A549 (cell line): ENCODE measurements around the gene HOXB5. TPM values are rescaled to one million over a fixed set of nuclear protein-coding genes. Genes with fewer than 3 reads are reported as not detected.
A peak's percentile ranks its signal among the peaks of the same experiment; 100 is the strongest.

ENCODE experiments used
- ATAC-seq, 2 experiments: fragments of 200-7000 bp in 1 of 2; fragments of >200 bp in 1 of 2; cut with Nextera tagmentation in 1 of 2; cut with Tn5 transposase in 1 of 2; 3 replicates each; pipeline versions ENCODE4 v1.8.0 to v1.9.1; 2018 to 2020; ENCODE audit warnings: mild to moderate bottlenecking in 1 of 2, moderate library complexity in 1 of 2
- CTCF ChIA-PET: fragments of 300-600 bp; sonication (Branson Sonifier 250); formaldehyde crosslinking; extraction: SDS; loops from one replicate; lab custom pipeline; 2021; ENCODE audit warnings: antibody characterized with exemption, inconsistent platforms; lab: Yijun Ruan, JAX
- POLR2A ChIA-PET: fragments of 350-600 bp; formaldehyde crosslinking; extraction: SDS; loops from one replicate; lab custom pipeline; 2021; ENCODE audit warnings: antibody characterized with exemption, inconsistent platforms; lab: Yijun Ruan, JAX
- DNase-seq, 2 experiments: peaks; one replicate each; pipeline versions ENCODE4 v3.0.0 to v3.0.0-alpha.2; 2011 to 2016; ENCODE audit warnings: low read depth in 1 of 2, low spot score in 1 of 2
- FAIRE-seq: peaks from 2 replicates; lab custom pipeline; 2011; peaks lifted over from hg19 to GRCh38; lab: Jason Lieb, UNC
- H3K27ac ChIP-seq, 2 experiments: fragments of >200 bp; sonication (Bioruptor Twin); formaldehyde crosslinking; 3 replicates each; pipeline ENCODE4 v1.5.1; 2016 to 2017
- H3K4me1 ChIP-seq: fragments of >200 bp; sonication (Bioruptor Twin); formaldehyde crosslinking; 3 replicates; pipeline ENCODE4 v1.6.1; 2016
- H3K4me2 ChIP-seq: fragments of >200 bp; sonication (Bioruptor Twin); formaldehyde crosslinking; 3 replicates; pipeline ENCODE4 v1.6.1; 2016
- H3K4me3 ChIP-seq: fragments of >200 bp; sonication (Bioruptor Twin); formaldehyde crosslinking; 3 replicates; pipeline ENCODE4 v1.5.1; 2016
- H3K9me3 ChIP-seq: fragments of >200 bp; sonication (Bioruptor Twin); formaldehyde crosslinking; 3 replicates; pipeline ENCODE4 v1.6.1; 2016
- BHLHE40 ChIP-seq: IDR thresholded peaks from 2 replicates; pipeline ENCODE4 v1.6.1; 2012; ENCODE audit warnings: low read depth, low read length, inconsistent platforms
- CBX8 ChIP-seq: fragments of 200-600 bp; sonication (generic); IDR thresholded peaks from 2 replicates; pipeline ENCODE4 v1.6.1; 2016
- CEBPB ChIP-seq, 2 experiments: fragments of >200 bp in 1 of 2; sonication (Bioruptor Twin) in 1 of 2; formaldehyde crosslinking in 1 of 2; IDR thresholded peaks; 2 replicates each; pipeline ENCODE4 v1.6.1; 2012 to 2016
- CHD2 ChIP-seq: fragments of 150-350 bp; IDR thresholded peaks from 2 replicates; pipeline ENCODE4 v1.6.1; 2014; ENCODE audit warnings: low read length; ENCODE audit not compliant: partially characterized antibody
- EHF ChIP-seq: fragments of 250-450 bp; sonication (Bioruptor Pico); IDR thresholded peaks from 2 replicates; pipeline ENCODE4 v1.5.0; 2020; ENCODE audit warnings: mild to moderate bottlenecking
- EHMT2 ChIP-seq: fragments of 200-600 bp; sonication (generic); IDR thresholded peaks from 2 replicates; pipeline ENCODE4 v1.6.1; 2016; ENCODE audit warnings: antibody characterized with exemption, low read depth, mild to moderate bottlenecking, moderate library complexity
- EP300 ChIP-seq, 2 experiments: fragments of >200 bp; sonication (Bioruptor Twin); formaldehyde crosslinking; IDR thresholded peaks; 2 replicates in 1 of 2; 3 replicates in 1 of 2; pipeline ENCODE4 v1.6.1; 2016 to 2017
- FOSB ChIP-seq: fragments of 250-450 bp; sonication (Bioruptor Pico); IDR thresholded peaks from 2 replicates; pipeline ENCODE4 v1.5.0; 2020; ENCODE audit warnings: mild to moderate bottlenecking, moderate library complexity
- FOXS1 ChIP-seq: fragments of 250-450 bp; sonication (Bioruptor Pico); IDR thresholded peaks from 2 replicates; pipeline ENCODE4 v1.5.0; 2020; ENCODE audit warnings: mild to moderate bottlenecking, moderate library complexity
- HDAC2 ChIP-seq: fragments of 200-600 bp; sonication (generic); IDR thresholded peaks from 2 replicates; pipeline ENCODE4 v1.6.1; 2016
- HEYL ChIP-seq: fragments of 250-450 bp; sonication (Bioruptor Pico); IDR thresholded peaks from 2 replicates; pipeline ENCODE4 v1.8.0; 2021; ENCODE audit warnings: mild to moderate bottlenecking, moderate library complexity
- HOXB5 ChIP-seq: fragments of 250-450 bp; sonication (Bioruptor Pico); IDR thresholded peaks from 2 replicates; pipeline ENCODE4 v1.5.0; 2020; ENCODE audit warnings: mild to moderate bottlenecking, moderate library complexity
- JUNB ChIP-seq: fragments of >200 bp; sonication (Bioruptor Twin); formaldehyde crosslinking; IDR thresholded peaks from 2 replicates; pipeline ENCODE4 v1.6.1; 2016
- KDM1A ChIP-seq: fragments of 200-600 bp; sonication (generic); IDR thresholded peaks from 2 replicates; pipeline ENCODE4 v1.6.1; 2016; ENCODE audit warnings: low read depth, mild to moderate bottlenecking
- PHF8 ChIP-seq: fragments of 200-600 bp; sonication (generic); IDR thresholded peaks from 2 replicates; pipeline ENCODE4 v1.6.1; 2016; ENCODE audit warnings: low read depth, mild to moderate bottlenecking, antibody characterized with exemption, moderate library complexity, borderline replicate concordance
- RAD21 ChIP-seq, 2 experiments: fragments of >200 bp in 1 of 2; sonication (Bioruptor Twin) in 1 of 2; formaldehyde crosslinking in 1 of 2; IDR thresholded peaks in 1 of 2; conservative IDR thresholded peaks in 1 of 2; 2 replicates in 1 of 2; 3 replicates in 1 of 2; pipeline ENCODE4 v1.6.1; 2012 to 2018; ENCODE audit warnings: inconsistent platforms in 1 of 2
- RARB ChIP-seq: fragments of 250-450 bp; sonication (Bioruptor Pico); IDR thresholded peaks from 2 replicates; pipeline ENCODE4 v1.8.0; 2021; ENCODE audit warnings: mild to moderate bottlenecking, moderate library complexity
- RCOR1 ChIP-seq: fragments of 150-350 bp; IDR thresholded peaks from 2 replicates; pipeline ENCODE4 v1.6.1; 2014; ENCODE audit warnings: antibody characterized with exemption, low read length, low read depth
- REST ChIP-seq: fragments of 200-600 bp; sonication (generic); IDR thresholded peaks from 2 replicates; pipeline ENCODE4 v1.6.1; 2016; ENCODE audit warnings: antibody characterized with exemption, mild to moderate bottlenecking, moderate library complexity
- SMC3 ChIP-seq: fragments of >200 bp; sonication (Bioruptor Twin); formaldehyde crosslinking; IDR thresholded peaks from 3 replicates; pipeline ENCODE4 v1.6.1; 2018; ENCODE audit warnings: inconsistent platforms
- TP53 ChIP-seq: fragments of 250-450 bp; sonication (Bioruptor Pico); IDR thresholded peaks from 2 replicates; pipeline ENCODE4 v1.5.0; 2021; ENCODE audit warnings: mild to moderate bottlenecking, moderate library complexity
- ZC3H11A ChIP-seq: fragments of 450-650 bp; IDR thresholded peaks from 2 replicates; pipeline ENCODE4 v1.6.1; 2014; ENCODE audit warnings: antibody characterized with exemption, mild to moderate bottlenecking
- ZNF302 ChIP-seq: fragments of 250-450 bp; sonication (Bioruptor Pico); IDR thresholded peaks from 2 replicates; pipeline ENCODE4 v1.9.0; 2021; ENCODE audit warnings: inconsistent platforms, mild to moderate bottlenecking, moderate library complexity
- WGBS: methylation state at CpG from one replicate; pipeline ENCODE4 v1.1.6; 2017; ENCODE audit errors: missing lambda C conversion rate; 5-methylcytosine and 5-hydroxymethylcytosine counted together
- polyA plus RNA-seq, 4 experiments: library from polyadenylated mRNA; depleted of rRNA in 3 of 4; stranded (reverse); fragments of >200 nt; fragmentation: RNase III in 1 of 4; extraction: RNeasy Plus Mini Kit Qiagen cat#74134 plus additional on column Dnase treatment in 1 of 4; gene quantifications; 2 replicates in 3 of 4; 3 replicates in 1 of 4; pipeline ENCODE4 v1.2.3, GENCODE V29; 2011 to 2017
- TF ChIP-seq, protein P1 (sequence below): fragments of >200 bp; sonication (Bioruptor Twin); formaldehyde crosslinking; IDR thresholded peaks from 3 replicates; pipeline ENCODE4 v1.5.1; 2016
- TF ChIP-seq, protein P2 (sequence below): fragments of >200 bp; sonication (Bioruptor Twin); formaldehyde crosslinking; IDR thresholded peaks from 3 replicates; pipeline ENCODE4 v1.6.1; 2016

HOXB5 gene
- polyA plus RNA-seq, 2 of the 4 experiments (the other 2 are of a cell fraction) = 2.5 to 3.0 TPM

DNA sequence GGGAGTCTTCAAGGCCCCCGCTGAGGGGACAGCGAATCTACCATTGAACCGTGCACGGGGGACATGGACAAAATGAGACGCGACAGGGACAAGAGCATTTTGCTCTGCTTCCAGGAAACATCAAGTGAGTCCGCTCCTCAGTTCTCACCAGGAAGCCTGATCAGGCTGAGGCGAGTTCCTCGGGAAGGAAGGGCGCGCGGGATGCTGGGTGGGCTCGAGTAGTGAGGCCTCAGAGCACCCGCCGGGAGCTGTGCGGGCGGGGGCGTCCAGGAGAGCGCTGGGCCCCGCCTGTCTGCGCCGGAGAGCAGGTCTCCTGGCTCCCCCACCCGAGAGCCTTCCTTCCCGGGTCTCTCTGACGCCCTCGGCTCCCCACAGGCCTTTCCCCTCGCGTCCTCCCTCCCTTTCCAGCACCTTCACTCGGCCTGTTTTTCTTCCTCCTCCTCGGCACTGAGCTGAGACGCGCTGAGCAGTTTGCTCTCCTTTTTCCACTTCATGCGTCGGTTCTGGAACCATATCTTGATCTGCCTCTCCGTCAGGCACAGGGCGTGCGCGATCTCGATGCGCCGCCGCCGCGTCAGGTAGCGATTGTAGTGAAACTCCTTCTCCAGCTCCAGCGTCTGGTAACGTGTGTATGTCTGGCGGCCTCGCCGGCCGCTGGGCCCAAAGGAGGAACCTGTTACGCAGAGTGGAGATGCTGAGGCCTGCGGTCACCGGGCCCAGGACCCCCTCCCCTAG lies 2.6 kb upstream of the HOXB5 start:
- Histone ChIP-seq H3K4me2 (no peak overlapping the region), H3K4me3 (no peak overlapping the region), H3K27ac (no peak overlapping the region)
- FAIRE-seq (no peak), DNase-seq (no peak), ATAC-seq (no peak)
- ChIA-PET POLR2A (interaction anchor here (1.4 kb wide), 1 partner anchor 8 kb away, joined by 3 read pairs; no protein-coding TSS in a partner anchor), CTCF (interaction anchor here (0.7 to 2.9 kb wide), 6 partner anchors 41 to 303 kb away, joined by 3 to 19 read pairs (median 5); no protein-coding TSS in a partner anchor)
- 93% methylated on average over 51 of the region's 54 CpGs for WGBS
- TF ChIP-seq RAD21 (conservative IDR thresholded peaks at IDR 0.05 in 1 of 2, IDR thresholded peaks at IDR 0.05 in 1 of 2) (no peak), FOXS1 (CRISPR knock-in tag) (no peak), CBX8 (no peak), RCOR1 (no peak)
- TF ChIP-seq, protein P1, sequence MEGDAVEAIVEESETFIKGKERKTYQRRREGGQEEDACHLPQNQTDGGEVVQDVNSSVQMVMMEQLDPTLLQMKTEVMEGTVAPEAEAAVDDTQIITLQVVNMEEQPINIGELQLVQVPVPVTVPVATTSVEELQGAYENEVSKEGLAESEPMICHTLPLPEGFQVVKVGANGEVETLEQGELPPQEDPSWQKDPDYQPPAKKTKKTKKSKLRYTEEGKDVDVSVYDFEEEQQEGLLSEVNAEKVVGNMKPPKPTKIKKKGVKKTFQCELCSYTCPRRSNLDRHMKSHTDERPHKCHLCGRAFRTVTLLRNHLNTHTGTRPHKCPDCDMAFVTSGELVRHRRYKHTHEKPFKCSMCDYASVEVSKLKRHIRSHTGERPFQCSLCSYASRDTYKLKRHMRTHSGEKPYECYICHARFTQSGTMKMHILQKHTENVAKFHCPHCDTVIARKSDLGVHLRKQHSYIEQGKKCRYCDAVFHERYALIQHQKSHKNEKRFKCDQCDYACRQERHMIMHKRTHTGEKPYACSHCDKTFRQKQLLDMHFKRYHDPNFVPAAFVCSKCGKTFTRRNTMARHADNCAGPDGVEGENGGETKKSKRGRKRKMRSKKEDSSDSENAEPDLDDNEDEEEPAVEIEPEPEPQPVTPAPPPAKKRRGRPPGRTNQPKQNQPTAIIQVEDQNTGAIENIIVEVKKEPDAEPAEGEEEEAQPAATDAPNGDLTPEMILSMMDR = no peak
- TF ChIP-seq, all 56 proteins: peak for 0
- Histone ChIP-seq H3K4me1 (peaks cover 24% of the 10 kb centered on the region), H3K9me3 (no peaks in the 10 kb centered on the region)

- H3K4me3 ChIP-seq = no peak overlapping the region
- CTCF ChIA-PET = interaction anchor here (0.7 to 5.9 kb wide), 13 partner anchors 13 to 569 kb away, joined by 3 to 64 read pairs (median 7); no protein-coding TSS in a partner anchor
- ATAC-seq (no peak), DNase-seq (no peak), FAIRE-seq (no peak)
- no peak overlapping the region for H3K4me2 ChIP-seq
- no peaks in the 10 kb centered on the region for H3K9me3 ChIP-seq
- H3K27ac ChIP-seq = no peak overlapping the region
- H3K4me1 ChIP-seq = peaks cover 17% of the 10 kb centered on the region
- POLR2A ChIA-PET = interaction anchor here (1.4 kb wide), 1 partner anchor 9 kb away, joined by 3 read pairs; no protein-coding TSS in a partner anchor
- TF ChIP-seq KDM1A (no peak), BHLHE40 (no peak), ZNF302 (no peak), SMC3 (no peak), REST (no peak)
- WGBS = 89% methylated on average over 25 of the region's 25 CpGs
Measured at GRCh38 chr17:48595278-48595999, 1.9 kb upstream of the HOXB5 start.

DNA sequence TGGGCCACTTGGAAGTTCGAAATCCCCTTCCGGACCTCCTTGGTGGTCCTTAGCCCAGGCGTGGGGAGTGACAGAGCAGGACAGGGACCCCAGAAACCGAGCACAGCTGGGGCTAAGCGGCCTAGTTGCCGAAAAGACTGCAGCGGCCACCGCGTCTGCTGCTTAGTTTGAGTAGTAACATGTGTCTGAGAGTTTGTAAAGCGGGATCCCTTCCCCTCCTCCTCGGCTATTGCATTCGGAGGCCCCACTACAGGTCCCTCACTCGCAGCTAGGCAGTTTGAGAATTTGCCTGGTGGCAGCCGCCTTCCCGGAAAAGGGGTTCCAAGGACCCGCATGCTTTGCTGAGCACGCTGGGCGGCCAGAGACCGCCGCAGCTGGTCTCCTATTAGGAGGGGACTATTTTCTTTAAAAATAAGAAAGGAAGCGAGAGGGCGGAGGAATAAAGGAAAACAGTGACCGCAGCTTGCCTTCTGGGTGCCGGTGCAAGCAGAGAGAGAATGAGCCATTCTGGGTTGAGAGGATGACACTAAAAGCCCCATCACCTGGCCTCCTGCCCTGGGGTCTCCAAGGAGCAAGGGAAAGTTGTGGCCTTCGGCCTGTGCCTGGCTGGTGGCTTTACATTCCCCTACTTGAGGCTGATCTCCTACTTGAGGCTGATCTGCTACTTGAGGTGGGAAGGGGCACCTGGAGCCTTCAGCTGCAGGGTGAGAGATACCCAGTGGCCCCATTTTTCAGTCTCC lies 1.1 kb upstream of the HOXB5 start:
- no peaks in the 10 kb centered on the region for H3K9me3 ChIP-seq
- FAIRE-seq (no peak), ATAC-seq (no peak), DNase-seq (no peak)
- no peak overlapping the region for H3K4me3 ChIP-seq
- WGBS = 92% methylated on average over 25 of the region's 25 CpGs
- peaks cover 10% of the 10 kb centered on the region for H3K4me1 ChIP-seq
- H3K4me2 ChIP-seq = peak overlapping the region; percentile 64
- POLR2A ChIA-PET = no interaction called here
- H3K27ac ChIP-seq = peak overlapping the region in 1 of 2 experiments; percentile 60; a peak in 3 of 6 replicates
- CTCF ChIA-PET = interaction anchor here (0.6 to 5.9 kb wide), 34 partner anchors 11 to 568 kb away, joined by 3 to 64 read pairs (median 4); no protein-coding TSS in a partner anchor
- TF ChIP-seq EHF (CRISPR knock-in tag) (no peak), HOXB5 (CRISPR knock-in tag) (no peak), SMC3 (no peak), CEBPB (IDR thresholded peaks at IDR 0.05) (no peak), CHD2 (no peak), JUNB (no peak), EHMT2 (no peak), HEYL (CRISPR knock-in tag) (no peak), RARB (no peak), FOSB (CRISPR knock-in tag) (no peak), PHF8 (no peak), TP53 (CRISPR knock-in tag) (no peak), HDAC2 (no peak), BHLHE40 (no peak), EP300 (IDR thresholded peaks at IDR 0.05) (no peak), ZC3H11A (no peak)
- TF ChIP-seq, protein P2, sequence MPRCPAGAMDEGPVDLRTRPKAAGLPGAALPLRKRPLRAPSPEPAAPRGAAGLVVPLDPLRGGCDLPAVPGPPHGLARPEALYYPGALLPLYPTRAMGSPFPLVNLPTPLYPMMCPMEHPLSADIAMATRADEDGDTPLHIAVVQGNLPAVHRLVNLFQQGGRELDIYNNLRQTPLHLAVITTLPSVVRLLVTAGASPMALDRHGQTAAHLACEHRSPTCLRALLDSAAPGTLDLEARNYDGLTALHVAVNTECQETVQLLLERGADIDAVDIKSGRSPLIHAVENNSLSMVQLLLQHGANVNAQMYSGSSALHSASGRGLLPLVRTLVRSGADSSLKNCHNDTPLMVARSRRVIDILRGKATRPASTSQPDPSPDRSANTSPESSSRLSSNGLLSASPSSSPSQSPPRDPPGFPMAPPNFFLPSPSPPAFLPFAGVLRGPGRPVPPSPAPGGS = no peak
